ENCODE measurements around the gene FYCO1.

- TF ChIP-seq, protein P1, sequence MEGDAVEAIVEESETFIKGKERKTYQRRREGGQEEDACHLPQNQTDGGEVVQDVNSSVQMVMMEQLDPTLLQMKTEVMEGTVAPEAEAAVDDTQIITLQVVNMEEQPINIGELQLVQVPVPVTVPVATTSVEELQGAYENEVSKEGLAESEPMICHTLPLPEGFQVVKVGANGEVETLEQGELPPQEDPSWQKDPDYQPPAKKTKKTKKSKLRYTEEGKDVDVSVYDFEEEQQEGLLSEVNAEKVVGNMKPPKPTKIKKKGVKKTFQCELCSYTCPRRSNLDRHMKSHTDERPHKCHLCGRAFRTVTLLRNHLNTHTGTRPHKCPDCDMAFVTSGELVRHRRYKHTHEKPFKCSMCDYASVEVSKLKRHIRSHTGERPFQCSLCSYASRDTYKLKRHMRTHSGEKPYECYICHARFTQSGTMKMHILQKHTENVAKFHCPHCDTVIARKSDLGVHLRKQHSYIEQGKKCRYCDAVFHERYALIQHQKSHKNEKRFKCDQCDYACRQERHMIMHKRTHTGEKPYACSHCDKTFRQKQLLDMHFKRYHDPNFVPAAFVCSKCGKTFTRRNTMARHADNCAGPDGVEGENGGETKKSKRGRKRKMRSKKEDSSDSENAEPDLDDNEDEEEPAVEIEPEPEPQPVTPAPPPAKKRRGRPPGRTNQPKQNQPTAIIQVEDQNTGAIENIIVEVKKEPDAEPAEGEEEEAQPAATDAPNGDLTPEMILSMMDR (IDR thresholded peaks at IDR 0.05; ENCODE audit: borderline replicate concordance, extremely low read depth, low read length, poor library complexity, severe bottlenecking): no peak
- no peak for TF ChIP-seq EZH2 (IDR thresholded peaks at IDR 0.05; ENCODE audit: borderline replicate concordance, low read depth, low read length, severe bottlenecking)
Observed at GRCh38 chr3:45985532-45986302, 9.9 kb downstream of the FYCO1 start.

Measured in DND-41 (cell line).